Measurements from ENCODE around the gene LMCD1.

LMCD1 gene

DNA sequence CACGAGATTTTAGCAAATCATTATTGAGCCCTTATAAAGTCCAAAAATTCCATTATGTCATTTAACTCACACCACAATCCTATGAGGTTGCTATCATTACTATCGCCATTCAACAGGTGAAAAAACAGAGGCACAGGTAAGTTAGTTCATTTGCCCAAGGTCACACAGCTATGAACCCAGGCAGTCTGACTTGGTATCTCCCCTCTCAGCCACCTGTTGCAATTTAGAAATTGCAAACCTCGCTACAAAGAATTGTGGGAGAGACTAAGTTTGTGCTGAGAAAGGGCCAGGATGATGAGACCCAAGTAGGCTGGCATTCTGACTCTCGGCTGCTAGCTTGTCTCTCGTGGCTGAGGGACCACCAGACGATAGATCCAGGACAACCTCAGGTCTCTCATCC, 57.7 kb downstream of the LMCD1 start:
- no peak overlapping the region for H3K4me3 ChIP-seq (ENCODE audit: low read depth, low read length, poor library complexity, severe bottlenecking)
- no peaks in the 10 kb centered on the region for H3K9me2 ChIP-seq (ENCODE audit: low read depth, low read length)
- TF ChIP-seq EZH2 (IDR thresholded peaks at IDR 0.05; ENCODE audit: borderline replicate concordance, low read length) (no peak), CTCF (IDR thresholded peaks at IDR 0.05; ENCODE audit: low read length) (no peak)
- H2AFZ ChIP-seq (ENCODE audit: low read length) = no peak overlapping the region
- H3K9me3 ChIP-seq (ENCODE audit: low read length) = no peaks in the 10 kb centered on the region
- H3K27ac ChIP-seq (ENCODE audit: low read depth, low read length, poor library complexity, severe bottlenecking) = no peak overlapping the region
- H3K36me3 ChIP-seq (ENCODE audit: insufficient read depth, low read length) = no peaks in the 10 kb centered on the region
- no peak overlapping the region for H3K9ac ChIP-seq (ENCODE audit: low read length)
- no peaks in the 10 kb centered on the region for H3K27me3 ChIP-seq (ENCODE audit: insufficient read depth, low read length)
- no peak overlapping the region for H3K4me2 ChIP-seq (ENCODE audit: low read length)
- no peaks in the 10 kb centered on the region for H3F3A ChIP-seq (ENCODE audit: insufficient read depth, low read length)
- H4K20me1 ChIP-seq (ENCODE audit: insufficient read depth, low read length) = no peaks in the 10 kb centered on the region
- no peaks in the 10 kb centered on the region for H3K79me2 ChIP-seq (ENCODE audit: insufficient read depth, low read length)
- no peaks in the 10 kb centered on the region for H3K4me1 ChIP-seq (ENCODE audit: insufficient read depth, low read length, severe bottlenecking)

DNA sequence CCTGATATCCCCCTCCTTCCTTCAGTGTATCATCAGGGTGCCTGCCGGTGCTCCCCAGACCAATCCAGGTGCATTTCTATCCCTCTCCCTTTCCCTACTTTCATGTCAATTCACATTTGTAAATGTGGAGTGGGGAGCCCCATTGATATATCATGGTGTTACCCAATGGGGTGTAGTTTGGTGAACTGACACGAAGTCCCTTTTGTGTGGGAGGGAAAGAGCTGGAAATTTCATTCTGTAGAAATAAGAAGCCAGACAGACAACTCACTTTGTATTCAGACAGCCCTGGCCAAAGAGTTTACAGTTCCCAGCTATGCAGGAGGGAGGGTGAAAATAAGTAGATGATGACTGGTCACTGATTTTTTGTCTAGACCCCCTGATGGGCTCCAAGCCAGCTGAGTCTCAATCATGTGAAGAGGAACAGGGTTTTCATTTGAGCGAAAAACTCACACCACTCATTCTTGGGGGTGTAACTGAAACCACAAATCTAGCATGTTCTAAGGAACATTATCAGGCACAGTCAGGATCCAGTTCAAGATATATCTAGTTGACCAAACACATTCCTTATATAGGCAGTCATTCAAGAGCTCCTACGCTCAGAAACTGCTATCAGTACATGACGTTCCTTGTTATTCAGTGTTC, 58.9 kb downstream of the LMCD1 start:
- Histone ChIP-seq H3F3A (ENCODE audit: insufficient read depth, low read length) (no peaks in the 10 kb centered on the region), H2AFZ (ENCODE audit: low read length) (no peak overlapping the region), H3K4me1 (ENCODE audit: insufficient read depth, low read length, severe bottlenecking) (no peaks in the 10 kb centered on the region), H3K79me2 (ENCODE audit: insufficient read depth, low read length) (no peaks in the 10 kb centered on the region), H3K36me3 (ENCODE audit: insufficient read depth, low read length) (no peaks in the 10 kb centered on the region), H3K27me3 (ENCODE audit: insufficient read depth, low read length) (no peaks in the 10 kb centered on the region), H3K9me3 (ENCODE audit: low read length) (no peaks in the 10 kb centered on the region), H3K9ac (ENCODE audit: low read length) (no peak overlapping the region), H3K27ac (ENCODE audit: low read depth, low read length, poor library complexity, severe bottlenecking) (no peak overlapping the region), H3K4me2 (ENCODE audit: low read length) (no peak overlapping the region), H4K20me1 (ENCODE audit: insufficient read depth, low read length) (no peaks in the 10 kb centered on the region), H3K9me2 (ENCODE audit: low read depth, low read length) (no peaks in the 10 kb centered on the region), H3K4me3 (ENCODE audit: low read depth, low read length, poor library complexity, severe bottlenecking) (no peak overlapping the region)
- TF ChIP-seq EZH2 (IDR thresholded peaks at IDR 0.05; ENCODE audit: borderline replicate concordance, low read length) (no peak), CTCF (IDR thresholded peaks at IDR 0.05; ENCODE audit: low read length) (no peak)

- TF ChIP-seq EZH2 (IDR thresholded peaks at IDR 0.05; ENCODE audit: borderline replicate concordance, low read length) (no peak), CTCF (IDR thresholded peaks at IDR 0.05; ENCODE audit: low read length) (no peak)
- Histone ChIP-seq H3K4me3 (ENCODE audit: low read depth, low read length, poor library complexity, severe bottlenecking) (no peak overlapping the region), H3K27me3 (ENCODE audit: insufficient read depth, low read length) (no peaks in the 10 kb centered on the region), H3K9me2 (ENCODE audit: low read depth, low read length) (no peaks in the 10 kb centered on the region), H3K27ac (ENCODE audit: low read depth, low read length, poor library complexity, severe bottlenecking) (no peak overlapping the region), H3K79me2 (ENCODE audit: insufficient read depth, low read length) (no peaks in the 10 kb centered on the region), H3K4me1 (ENCODE audit: insufficient read depth, low read length, severe bottlenecking) (no peaks in the 10 kb centered on the region), H3K4me2 (ENCODE audit: low read length) (no peak overlapping the region), H4K20me1 (ENCODE audit: insufficient read depth, low read length) (no peaks in the 10 kb centered on the region), H3K36me3 (ENCODE audit: insufficient read depth, low read length) (no peaks in the 10 kb centered on the region), H3K9ac (ENCODE audit: low read length) (no peak overlapping the region), H3K9me3 (ENCODE audit: low read length) (no peaks in the 10 kb centered on the region), H3F3A (ENCODE audit: insufficient read depth, low read length) (no peaks in the 10 kb centered on the region), H2AFZ (ENCODE audit: low read length) (no peak overlapping the region)
These were observed 59.7 kb downstream of the LMCD1 start for GRCh38 chr3:8561370-8561769.
